PC-3 (cell line): ENCODE data around the gene ZFHX2. TPM values are rescaled to one million over a fixed set of nuclear protein-coding genes. Genes with fewer than 3 reads are reported as not detected.

ENCODE experiments used
- ATAC-seq: fragments of 200-7000 bp; cut with Tn5 transposase; 2 replicates; pipeline ENCODE4 v1.9.1; 2020; ENCODE audit warnings: mild to moderate bottlenecking, moderate library complexity
- BruUV-seq: library from RNA; stranded (reverse); fragments of 400-500 nt; replicated peaks from 2 replicates; lab custom pipeline; 2021; lab: Mats Ljungman, UMichigan
- CTCF ChIA-PET: fragments of 300-600 bp; sonication (Branson Sonifier 250); formaldehyde crosslinking; loops from one replicate; lab custom pipeline; 2022; ENCODE audit warnings: antibody characterized with exemption; lab: Charles Lee
- POLR2A ChIA-PET: fragments of 300-600 bp; sonication (Branson Sonifier 250); formaldehyde crosslinking; loops from one replicate; lab custom pipeline; 2022; ENCODE audit warnings: antibody characterized with exemption; ENCODE audit not compliant: unreplicated experiment; lab: Charles Lee
- DNase-seq: peaks from one replicate; pipeline ENCODE4 v3.0.0-alpha.2; 2015
- H2AFZ ChIP-seq: fragments of 300-600 bp; sonication (generic); 2 replicates; pipeline ENCODE4 v1.6.0; 2016; ENCODE audit warnings: antibody characterized with exemption, low read length
- H3F3A ChIP-seq: fragments of 300-600 bp; sonication (generic); one replicate; pipeline ENCODE4 v1.6.0; 2017; ENCODE audit warnings: antibody characterized with exemption, low read length, control low read depth, mild to moderate bottlenecking; ENCODE audit not compliant: unreplicated experiment
- H3K27ac ChIP-seq: fragments of 300-600 bp; sonication (generic); 2 replicates; pipeline ENCODE4 v1.5.1; 2016; ENCODE audit warnings: mild to moderate bottlenecking, low read length
- H3K27me3 ChIP-seq: fragments of 300-600 bp; sonication (generic); 2 replicates; pipeline ENCODE4 v1.6.1; 2016; ENCODE audit warnings: low read length, mixed read lengths
- H3K36me3 ChIP-seq: fragments of 300-600 bp; sonication (generic); 2 replicates; pipeline ENCODE4 v1.6.1; 2016; ENCODE audit warnings: low read depth, mixed run types, low read length, mixed read lengths
- H3K4me1 ChIP-seq: fragments of 300-600 bp; sonication (generic); 2 replicates; pipeline ENCODE4 v1.5.1; 2016; ENCODE audit warnings: low read length; ENCODE audit not compliant: insufficient read depth
- H3K4me2 ChIP-seq: fragments of 300-600 bp; sonication (generic); 2 replicates; pipeline ENCODE4 v1.6.0; 2016; ENCODE audit warnings: low read length
- H3K4me3 ChIP-seq: fragments of 300-600 bp; sonication (generic); 2 replicates; pipeline ENCODE4 v1.5.1; 2016; ENCODE audit warnings: mild to moderate bottlenecking, low read length, mixed read lengths
- H3K79me2 ChIP-seq: fragments of 300-600 bp; sonication (generic); 2 replicates; pipeline ENCODE4 v1.6.1; 2017; ENCODE audit warnings: low read length, mixed read lengths
- H3K9ac ChIP-seq: fragments of 300-600 bp; sonication (generic); 2 replicates; pipeline ENCODE4 v1.6.0; 2016; ENCODE audit warnings: mild to moderate bottlenecking, low read length
- H3K9me2 ChIP-seq: fragments of 300-600 bp; sonication (generic); replicated peaks from 2 replicates; pipeline ENCODE4 v1.6.1; 2016; ENCODE audit warnings: mixed run types, low read length, mixed read lengths
- H3K9me3 ChIP-seq: fragments of 300-600 bp; sonication (generic); 2 replicates; pipeline ENCODE4 v1.6.1; 2016; ENCODE audit warnings: low read length, mixed read lengths
- H4K20me1 ChIP-seq: fragments of 300-600 bp; sonication (generic); 2 replicates; pipeline ENCODE4 v1.6.1; 2016; ENCODE audit warnings: low read length, mixed read lengths
- EZH2 ChIP-seq: fragments of 300-600 bp; sonication (generic); IDR thresholded peaks from one replicate; pipeline ENCODE4 v1.6.1; 2017; ENCODE audit warnings: antibody characterized with exemption, mild to moderate bottlenecking, low read length; ENCODE audit not compliant: unreplicated experiment
- EZH2phosphoT487 ChIP-seq: fragments of 300-600 bp; sonication (generic); IDR thresholded peaks from 2 replicates; pipeline ENCODE4 v1.6.1; 2018; ENCODE audit warnings: mild to moderate bottlenecking, antibody characterized with exemption, low read length, borderline replicate concordance
- intact Hi-C: fragments of 100-400 bp; cut with micrococcal nuclease; formaldehyde crosslinking; loops from 2 replicates; pipeline ENCODE4 v1.9.0; 2023
- total RNA-seq: library from RNA; depleted of rRNA; stranded (reverse); fragments of >200 nt; gene quantifications from 2 replicates; pipeline ENCODE4 v1.2.3, GENCODE V29; 2014
- TF ChIP-seq, protein P1 (sequence below): fragments of 300-600 bp; sonication (generic); conservative IDR thresholded peaks from 2 replicates; pipeline ENCODE4 v1.5.1; 2017; ENCODE audit warnings: antibody characterized with exemption, low read depth, mild to moderate bottlenecking, low read length

Gene ZFHX2
- total RNA-seq, 1 experiment from 2014 or later: 0.55 TPM

DNA sequence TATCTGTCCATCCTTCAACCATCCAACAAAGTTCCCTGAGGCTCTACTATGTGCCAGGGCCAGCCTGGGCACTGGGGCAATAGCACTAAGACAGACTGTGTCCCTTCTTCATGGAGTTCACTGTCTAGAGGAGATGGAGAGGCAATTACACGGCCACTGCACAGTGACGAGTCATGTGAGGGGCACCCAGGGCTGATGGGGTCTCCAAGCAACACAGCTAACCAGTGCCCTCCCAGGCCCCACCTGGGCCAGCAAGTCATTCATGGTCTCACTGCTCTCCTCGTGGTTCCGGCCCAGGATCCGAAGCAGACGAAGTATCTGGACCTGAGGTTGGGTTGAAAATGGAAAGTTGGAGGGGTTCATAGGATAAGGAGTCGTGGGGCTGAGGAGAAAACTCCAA is 13.3 kb upstream of the ZFHX2 start:
- H3K4me1 ChIP-seq: peaks cover 31% of the 10 kb centered on the region
- no peaks in the 10 kb centered on the region for H3F3A ChIP-seq
- H3K27ac ChIP-seq: no peak overlapping the region
- H2AFZ ChIP-seq: no peak overlapping the region
- no peak overlapping the region for H3K4me3 ChIP-seq
- no peaks in the 10 kb centered on the region for H3K9me3 ChIP-seq
- no peaks in the 10 kb centered on the region for H3K27me3 ChIP-seq
- no peak for TF ChIP-seq EZH2phosphoT487
- TF ChIP-seq EZH2: no peak
- TF ChIP-seq, protein P1, sequence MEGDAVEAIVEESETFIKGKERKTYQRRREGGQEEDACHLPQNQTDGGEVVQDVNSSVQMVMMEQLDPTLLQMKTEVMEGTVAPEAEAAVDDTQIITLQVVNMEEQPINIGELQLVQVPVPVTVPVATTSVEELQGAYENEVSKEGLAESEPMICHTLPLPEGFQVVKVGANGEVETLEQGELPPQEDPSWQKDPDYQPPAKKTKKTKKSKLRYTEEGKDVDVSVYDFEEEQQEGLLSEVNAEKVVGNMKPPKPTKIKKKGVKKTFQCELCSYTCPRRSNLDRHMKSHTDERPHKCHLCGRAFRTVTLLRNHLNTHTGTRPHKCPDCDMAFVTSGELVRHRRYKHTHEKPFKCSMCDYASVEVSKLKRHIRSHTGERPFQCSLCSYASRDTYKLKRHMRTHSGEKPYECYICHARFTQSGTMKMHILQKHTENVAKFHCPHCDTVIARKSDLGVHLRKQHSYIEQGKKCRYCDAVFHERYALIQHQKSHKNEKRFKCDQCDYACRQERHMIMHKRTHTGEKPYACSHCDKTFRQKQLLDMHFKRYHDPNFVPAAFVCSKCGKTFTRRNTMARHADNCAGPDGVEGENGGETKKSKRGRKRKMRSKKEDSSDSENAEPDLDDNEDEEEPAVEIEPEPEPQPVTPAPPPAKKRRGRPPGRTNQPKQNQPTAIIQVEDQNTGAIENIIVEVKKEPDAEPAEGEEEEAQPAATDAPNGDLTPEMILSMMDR: no peak
- peaks cover 5% of the 10 kb centered on the region; the same call in 1 of the 2 replicates for H3K36me3 ChIP-seq
- intact Hi-C loops: no loop called here
- H3K9me2 ChIP-seq: no peaks in the 10 kb centered on the region
- H3K9ac ChIP-seq: no peak overlapping the region
- CTCF ChIA-PET: no interaction called here
- peaks cover 9% of the 10 kb centered on the region; the same call in 1 of the 2 replicates for H3K79me2 ChIP-seq
- H3K4me2 ChIP-seq: no peak overlapping the region
- DNase-seq (no peak), ATAC-seq (no peak)
- no peaks in the 10 kb centered on the region for H4K20me1 ChIP-seq
- POLR2A ChIA-PET: no interaction called here
- BruUV-seq: no TSS peak

DNA sequence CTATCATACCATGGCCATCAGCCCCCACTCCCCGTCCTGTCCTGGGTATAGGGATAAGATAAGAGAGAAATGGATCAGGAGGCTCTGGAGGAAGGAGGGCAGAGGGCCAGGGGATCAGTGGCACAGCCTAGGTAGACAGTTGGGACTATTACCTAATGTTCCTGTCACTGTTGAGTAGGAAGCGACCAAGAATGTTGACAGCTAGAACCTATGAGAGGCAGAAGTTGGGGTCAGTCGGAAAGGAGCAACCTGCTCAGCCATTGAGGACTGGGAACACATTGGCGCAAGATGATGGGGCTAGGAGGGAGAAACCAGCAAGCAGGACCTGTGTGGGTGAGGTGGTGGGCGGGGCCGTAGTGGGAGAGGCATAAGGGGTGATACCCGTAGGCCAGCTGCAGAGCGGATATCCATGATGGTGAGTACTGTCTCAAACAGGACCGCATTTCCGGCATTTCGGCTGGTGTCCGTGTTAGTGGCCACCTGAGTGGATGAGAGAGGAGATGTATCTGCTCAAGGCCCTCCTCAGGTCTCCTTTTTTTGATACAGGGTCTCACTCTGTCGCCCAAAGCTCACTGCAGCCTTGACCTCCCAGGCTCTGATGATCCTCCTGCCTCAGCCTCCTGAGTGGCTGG is 12.7 kb upstream of the ZFHX2 start:
- Histone ChIP-seq H3K4me3 (no peak overlapping the region), H3K27ac (no peak overlapping the region), H4K20me1 (no peaks in the 10 kb centered on the region), H3K36me3 (peaks cover 8% of the 10 kb centered on the region), H2AFZ (no peak overlapping the region), H3K9ac (no peak overlapping the region), H3F3A (no peaks in the 10 kb centered on the region), H3K27me3 (no peaks in the 10 kb centered on the region), H3K79me2 (peaks cover 9% of the 10 kb centered on the region; the same call in 1 of the 2 replicates), H3K4me2 (no peak overlapping the region), H3K9me3 (no peaks in the 10 kb centered on the region), H3K9me2 (no peaks in the 10 kb centered on the region), H3K4me1 (peaks cover 28% of the 10 kb centered on the region)
- DNase-seq: no peak
- ChIA-PET POLR2A (no interaction called here), CTCF (no interaction called here)
- no TSS peak for BruUV-seq
- no peak for ATAC-seq
- intact Hi-C loops: no loop called here
- TF ChIP-seq EZH2phosphoT487 (no peak), EZH2 (no peak)

DNA sequence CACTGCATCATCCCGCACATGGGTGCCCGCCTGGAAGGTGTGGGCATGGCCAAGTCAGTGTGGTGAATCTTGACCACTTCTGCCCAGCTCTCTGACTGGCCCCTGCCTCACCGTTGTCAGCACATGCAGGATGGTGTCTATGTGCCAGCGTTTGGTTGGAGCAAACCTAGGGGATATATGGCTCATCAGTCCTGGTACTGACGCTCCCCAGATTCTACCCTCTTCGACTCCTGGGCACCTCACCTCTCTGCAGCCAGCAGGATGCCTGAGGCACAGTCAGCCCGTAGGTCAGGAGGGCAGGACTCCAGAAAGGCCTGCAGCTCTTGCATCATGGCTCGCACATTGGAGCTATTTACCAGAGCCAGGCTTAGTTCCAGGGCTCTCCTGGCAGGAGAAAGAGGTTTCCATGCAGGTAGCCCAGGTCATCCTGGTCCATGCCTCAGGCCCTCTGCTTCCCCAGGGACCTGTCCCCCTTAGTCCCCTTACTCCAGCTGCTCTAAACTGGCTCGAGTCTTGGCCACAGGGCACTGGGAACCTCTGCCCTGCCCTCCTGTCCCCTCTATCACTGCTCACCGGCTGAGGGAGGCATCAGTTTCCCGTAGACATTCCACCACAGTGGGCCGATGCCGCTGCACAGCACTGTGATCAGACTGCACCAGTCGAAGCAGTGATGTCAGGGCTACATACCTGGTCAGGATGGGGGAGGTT is 12.1 kb upstream of the ZFHX2 start:
- H4K20me1 ChIP-seq: no peaks in the 10 kb centered on the region
- no peaks in the 10 kb centered on the region for H3K9me2 ChIP-seq
- ChIA-PET POLR2A (no interaction called here), CTCF (no interaction called here)
- no peak overlapping the region for H3K4me2 ChIP-seq
- no peak overlapping the region for H3K27ac ChIP-seq
- H3K79me2 ChIP-seq: peaks cover 11% of the 10 kb centered on the region
- H3K36me3 ChIP-seq: peaks cover 12% of the 10 kb centered on the region
- ATAC-seq (no peak), DNase-seq (no peak)
- H2AFZ ChIP-seq: no peak overlapping the region
- no peak overlapping the region for H3K9ac ChIP-seq
- no peak overlapping the region for H3K4me3 ChIP-seq
- H3K4me1 ChIP-seq: peaks cover 27% of the 10 kb centered on the region
- no peaks in the 10 kb centered on the region for H3K9me3 ChIP-seq
- no peaks in the 10 kb centered on the region for H3F3A ChIP-seq
- TF ChIP-seq EZH2phosphoT487: no peak
- no peaks in the 10 kb centered on the region for H3K27me3 ChIP-seq
- BruUV-seq: no TSS peak
- intact Hi-C loops: no loop called here
